ENCODE measurements around the gene RCN2. TPM values are rescaled to one million over a fixed set of nuclear protein-coding genes. Genes with fewer than 3 reads are reported as not detected.
A peak's percentile ranks its signal among the peaks of the same experiment; 100 is the strongest.

The RCN2 gene
- total RNA-seq, 1 donor: 59.9 TPM

DNA sequence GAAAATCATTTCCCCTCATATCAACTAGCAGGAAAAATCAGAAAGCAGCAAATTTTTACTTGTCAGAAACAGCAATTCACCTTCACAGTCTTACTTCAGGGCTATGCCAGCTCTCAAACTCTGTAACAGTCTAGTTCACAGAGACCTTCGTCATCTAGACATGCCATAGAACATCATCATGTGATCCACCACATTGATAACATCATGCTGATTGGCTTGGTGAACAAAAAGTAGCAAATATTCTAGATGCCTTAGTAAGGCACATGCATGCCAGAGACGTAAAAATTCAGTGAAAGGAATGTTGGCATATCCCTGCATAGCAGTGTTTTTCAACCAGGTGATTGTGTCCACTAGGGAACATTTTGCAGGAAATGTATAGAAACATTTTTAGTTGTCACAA, 17.8 kb upstream of the RCN2 start:
- TF ChIP-seq, protein P1, sequence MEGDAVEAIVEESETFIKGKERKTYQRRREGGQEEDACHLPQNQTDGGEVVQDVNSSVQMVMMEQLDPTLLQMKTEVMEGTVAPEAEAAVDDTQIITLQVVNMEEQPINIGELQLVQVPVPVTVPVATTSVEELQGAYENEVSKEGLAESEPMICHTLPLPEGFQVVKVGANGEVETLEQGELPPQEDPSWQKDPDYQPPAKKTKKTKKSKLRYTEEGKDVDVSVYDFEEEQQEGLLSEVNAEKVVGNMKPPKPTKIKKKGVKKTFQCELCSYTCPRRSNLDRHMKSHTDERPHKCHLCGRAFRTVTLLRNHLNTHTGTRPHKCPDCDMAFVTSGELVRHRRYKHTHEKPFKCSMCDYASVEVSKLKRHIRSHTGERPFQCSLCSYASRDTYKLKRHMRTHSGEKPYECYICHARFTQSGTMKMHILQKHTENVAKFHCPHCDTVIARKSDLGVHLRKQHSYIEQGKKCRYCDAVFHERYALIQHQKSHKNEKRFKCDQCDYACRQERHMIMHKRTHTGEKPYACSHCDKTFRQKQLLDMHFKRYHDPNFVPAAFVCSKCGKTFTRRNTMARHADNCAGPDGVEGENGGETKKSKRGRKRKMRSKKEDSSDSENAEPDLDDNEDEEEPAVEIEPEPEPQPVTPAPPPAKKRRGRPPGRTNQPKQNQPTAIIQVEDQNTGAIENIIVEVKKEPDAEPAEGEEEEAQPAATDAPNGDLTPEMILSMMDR (IDR thresholded peaks at IDR 0.05; ENCODE audit: insufficient read depth, low read length): no peak
- DNase-seq (ENCODE audit: low read depth): peak; percentile 9
- H3K4me3 ChIP-seq (ENCODE audit: low read depth, low read length): no peak overlapping the region

- DNase-seq (ENCODE audit: low read depth): no peak
- TF ChIP-seq, protein P1 (IDR thresholded peaks at IDR 0.05; ENCODE audit: insufficient read depth, low read length): no peak
- H3K4me3 ChIP-seq (ENCODE audit: low read depth, low read length): no peak overlapping the region
Observed at GRCh38 chr15:76916369-76916768, 15.2 kb upstream of the RCN2 start.

- DNase-seq (ENCODE audit: low read depth): no peak
- H3K4me3 ChIP-seq (ENCODE audit: low read depth, low read length): no peak overlapping the region
- TF ChIP-seq, protein P1 (IDR thresholded peaks at IDR 0.05; ENCODE audit: insufficient read depth, low read length): no peak
Observed at GRCh38 chr15:76928201-76928600, 3.3 kb upstream of the RCN2 start.

DNA sequence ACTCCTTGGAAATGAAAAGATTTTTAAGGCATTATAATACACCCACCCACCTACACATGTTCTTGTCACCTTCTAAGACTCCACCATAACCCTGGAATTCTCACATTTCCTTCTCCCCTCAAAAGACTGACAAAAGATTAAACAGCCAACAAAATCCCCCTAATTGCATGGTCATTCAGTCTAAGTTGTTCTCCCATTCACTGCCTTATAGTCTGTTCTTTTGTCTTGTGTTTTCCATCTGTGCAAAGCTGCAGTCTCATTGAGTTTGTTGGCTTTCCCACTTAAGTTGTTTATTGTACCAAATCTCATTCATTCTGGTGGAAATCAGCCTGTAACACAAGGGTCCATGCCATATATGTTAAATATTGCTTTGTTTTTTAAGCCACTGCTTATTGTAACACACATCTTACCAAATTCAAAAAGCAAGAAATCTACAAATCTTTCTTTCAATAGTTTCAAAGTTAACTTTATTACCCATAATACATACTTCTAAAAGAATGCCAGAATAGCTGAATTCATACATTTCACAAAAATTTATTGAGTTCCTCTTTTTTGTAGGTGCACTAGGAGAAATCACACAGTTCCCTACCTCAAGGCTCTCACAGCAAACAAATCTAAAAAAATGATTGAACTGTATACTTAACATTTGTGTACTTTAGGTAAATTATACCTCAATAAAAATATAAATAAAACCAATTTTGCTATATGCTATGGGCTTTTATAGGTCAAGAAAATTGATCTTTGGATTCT, 2.4 kb upstream of the RCN2 start:
- TF ChIP-seq, protein P1 (IDR thresholded peaks at IDR 0.05; ENCODE audit: insufficient read depth, low read length): no peak
- no peak overlapping the region for H3K4me3 ChIP-seq (ENCODE audit: low read depth, low read length)
- no peak for DNase-seq (ENCODE audit: low read depth)

DNA sequence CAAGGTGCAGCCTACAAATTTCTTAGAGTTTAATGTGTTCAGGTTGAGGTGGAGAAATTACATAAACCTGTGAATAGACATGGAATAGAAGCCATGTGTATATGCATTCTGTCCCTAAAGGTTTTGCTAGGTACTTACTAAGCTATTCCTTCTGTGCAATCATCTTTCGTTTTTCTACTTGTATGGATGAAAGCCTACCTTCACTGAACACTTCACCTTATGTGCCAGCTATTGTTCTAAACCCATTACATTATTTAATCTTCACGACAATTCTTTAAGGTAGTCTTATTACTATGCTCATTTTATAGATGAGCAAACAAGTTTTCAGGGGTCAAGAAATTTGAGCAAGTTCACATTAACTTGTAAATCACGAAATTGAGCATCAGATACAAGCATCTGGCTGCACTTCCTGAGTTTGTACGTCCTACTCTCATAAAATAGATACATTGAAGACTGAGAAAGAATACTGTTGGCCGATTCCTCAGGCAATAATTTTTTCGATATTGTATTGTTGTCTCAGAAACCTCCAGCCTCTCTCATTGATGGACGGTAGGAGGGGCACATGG, 635 bp upstream of the RCN2 start:
- DNase-seq (ENCODE audit: low read depth): no peak
- peak overlapping the region; percentile 75 for H3K4me3 ChIP-seq (ENCODE audit: low read depth, low read length)
- TF ChIP-seq, protein P1 (IDR thresholded peaks at IDR 0.05; ENCODE audit: insufficient read depth, low read length): no peak

DNA sequence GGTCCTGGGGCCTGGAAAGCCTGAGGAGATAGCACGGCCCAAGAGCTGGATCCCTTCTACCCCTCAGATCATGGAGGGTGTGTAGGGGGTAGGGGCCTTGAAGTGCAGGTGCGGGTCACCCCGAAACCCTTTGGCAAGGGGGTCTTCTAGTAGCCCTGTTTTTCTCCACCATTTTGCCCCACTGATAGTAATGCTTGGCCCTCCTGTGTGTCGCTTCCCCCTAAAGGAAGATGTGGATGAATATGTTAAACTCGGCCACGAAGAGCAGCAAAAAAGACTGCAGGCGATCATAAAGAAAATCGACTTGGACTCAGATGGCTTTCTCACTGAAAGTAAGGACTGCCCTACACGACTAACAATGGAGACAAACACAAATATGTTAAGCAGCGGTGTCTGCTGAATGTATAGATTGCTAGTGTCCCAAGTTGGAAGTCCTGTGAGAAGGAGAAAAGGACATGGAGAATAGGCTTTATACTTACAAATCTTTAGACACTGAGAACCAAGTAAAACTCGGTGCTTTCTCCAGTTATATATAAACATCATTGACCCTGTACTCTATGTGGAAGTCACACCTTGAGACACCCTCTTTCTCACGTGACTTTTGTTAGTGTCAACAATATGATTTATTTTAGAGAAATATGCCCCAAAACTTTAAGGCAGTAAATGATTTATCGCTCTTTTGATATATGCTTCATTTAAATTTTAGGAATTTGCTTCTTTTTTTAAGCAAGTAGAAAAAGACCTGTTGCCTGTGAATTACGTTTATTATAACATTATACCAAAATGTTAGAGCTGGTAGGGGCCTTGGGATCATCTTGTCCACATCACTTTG, 802 bp downstream of the RCN2 start:
- TF ChIP-seq, protein P1 (IDR thresholded peaks at IDR 0.05; ENCODE audit: insufficient read depth, low read length): no peak
- peak overlapping the region; percentile 87 for H3K4me3 ChIP-seq (ENCODE audit: low read depth, low read length)
- peak; percentile 15 for DNase-seq (ENCODE audit: low read depth)

All from fibroblast of the aortic adventitia (primary cell).